ENCODE results near the gene SPINK7.

SPINK7 gene

DNA sequence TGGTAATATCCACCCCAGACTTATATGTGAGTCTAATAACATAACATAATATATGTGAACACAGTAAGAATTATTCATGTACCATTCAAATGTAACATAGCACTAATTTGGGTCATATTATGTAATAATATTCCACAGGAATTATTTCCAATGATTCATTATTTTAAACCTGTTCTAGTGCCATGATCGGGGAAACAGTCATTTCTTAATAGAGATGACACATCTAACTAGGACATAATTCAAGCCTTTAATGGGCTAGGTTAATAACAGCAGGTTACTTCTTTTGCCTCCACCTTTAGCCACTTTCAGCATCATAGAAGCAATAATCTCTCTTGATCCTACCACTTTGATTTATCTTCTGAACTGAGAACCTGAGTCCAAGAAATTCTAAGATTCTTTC is 35.5 kb downstream of the SPINK7 start:
- no peak for DNase-seq

DNA sequence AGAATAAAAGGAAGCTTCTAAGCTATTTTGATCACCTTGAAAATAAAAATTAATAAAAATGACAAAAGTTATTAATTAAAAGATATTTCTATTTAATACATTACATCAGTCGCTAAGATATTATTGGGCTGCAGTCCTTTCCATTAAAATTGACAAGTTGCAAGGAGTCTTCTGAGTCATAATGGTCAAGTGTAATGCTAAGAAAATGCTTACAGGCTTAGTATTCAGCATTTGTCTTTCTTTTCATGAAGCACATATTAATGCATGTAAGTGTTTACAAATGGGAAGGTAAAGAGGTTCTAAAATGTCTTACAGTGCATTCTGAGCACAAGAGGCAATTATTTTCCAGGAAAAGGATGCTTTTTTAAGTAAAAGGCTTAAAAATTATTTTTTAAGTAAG is 40.5 kb downstream of the SPINK7 start:
- no peak for DNase-seq

DNA sequence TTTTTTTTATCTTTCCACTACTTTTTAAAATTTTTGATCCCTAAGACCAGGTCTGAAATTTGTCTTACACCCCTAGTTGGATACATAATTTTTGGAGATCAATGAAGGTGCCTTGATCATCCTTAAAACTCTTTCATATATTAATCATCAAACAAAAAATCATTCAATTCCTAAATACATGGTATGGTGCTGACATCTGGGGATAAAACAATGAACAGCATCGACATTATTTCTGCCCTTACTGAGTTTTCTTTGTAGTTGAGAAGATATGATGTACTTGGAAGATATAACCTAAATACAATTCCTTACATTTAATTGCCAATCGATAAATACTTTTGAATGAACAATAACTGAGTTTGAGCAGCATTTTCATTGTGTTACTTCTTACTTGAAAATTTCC is 41.4 kb downstream of the SPINK7 start:
- no peak for DNase-seq

DNA sequence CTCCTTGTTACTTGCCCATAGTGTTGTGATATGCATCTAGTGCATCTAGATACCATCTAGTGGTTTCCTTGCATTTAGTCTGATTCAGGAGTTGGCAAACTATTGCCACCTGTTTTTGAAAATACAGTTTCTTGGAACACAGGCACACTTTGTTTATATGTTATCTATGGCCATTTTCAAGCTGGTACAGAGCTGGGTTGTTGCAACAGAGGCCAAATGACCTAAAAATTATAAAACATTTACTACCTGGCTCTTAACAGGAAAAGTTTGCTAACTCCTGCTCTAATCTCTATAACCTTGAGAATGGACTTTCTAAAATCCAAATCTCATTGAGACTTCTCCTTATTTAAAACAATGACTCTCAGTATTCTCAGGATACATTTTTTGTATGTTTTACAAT is 52.1 kb downstream of the SPINK7 start:
- DNase-seq = no peak

All from KG1 (cell line).